Stimulated activated CD8-positive, alpha-beta memory T cell treated with anti-CD3 and anti-CD28 coated beads, Interleukin-12 subunit alpha, Interleukin-12 subunit beta, amount 100 ng/mL, for 1 hour (primary cell): ENCODE data around the gene AMY2B.
"Not testable (repeated sequence)": the region's sequence is repeated elsewhere in the genome, so short reads cannot be mapped to it uniquely, and the experiment has no call there.

Source experiments
- DNase-seq: peaks from one replicate; pipeline ENCODE4 v3.0.0-alpha.2; 2020; ENCODE audit warnings: low read depth

Gene AMY2B

DNA sequence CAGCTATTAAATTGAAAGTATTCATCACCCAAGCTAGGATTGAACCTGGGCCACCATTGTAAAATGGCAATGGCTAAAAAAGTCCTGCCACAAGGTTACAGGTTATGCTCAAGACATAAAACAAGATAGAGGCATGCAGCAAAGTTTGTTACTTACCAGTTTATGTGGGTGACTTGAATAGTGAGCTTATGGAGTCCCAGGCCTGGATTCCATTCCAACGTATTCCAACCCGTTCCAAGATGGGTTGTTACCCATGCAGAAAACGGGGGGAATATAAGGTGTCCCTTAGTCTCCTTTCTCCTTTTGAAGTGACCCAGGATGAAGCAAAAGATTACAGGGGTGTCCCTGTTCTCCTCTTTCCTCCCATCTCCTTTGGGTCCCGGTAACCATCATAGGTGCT lies 56.0 kb downstream of the AMY2B start:
- DNase-seq: not testable (repeated sequence)
